ENCODE data around the gene EPAS1.
"Not testable (repeated sequence)": the region's sequence is repeated elsewhere in the genome, so short reads cannot be mapped to it uniquely, and the experiment has no call there.

EPAS1 gene

GRCh38 chr2:46392561-46393346 lies 95.5 kb downstream of the EPAS1 start:
- Histone ChIP-seq H3K9me3 (ENCODE audit: control insufficient read depth, low read length) (no peaks in the 10 kb centered on the region), H3K9ac (ENCODE audit: low read length) (no peak overlapping the region), H3K27me3 (replicated peaks; ENCODE audit: control insufficient read depth, insufficient read depth, low read length) (no peaks in the 10 kb centered on the region), H3K36me3 (ENCODE audit: control insufficient read depth, insufficient read depth, low read length, severe bottlenecking) (no peaks in the 10 kb centered on the region), H3K4me1 (ENCODE audit: control insufficient read depth, insufficient read depth, low read length) (peaks cover 12% of the 10 kb centered on the region), H3K4me3 (ENCODE audit: low read length) (no peak overlapping the region)
- DNase-seq (ENCODE audit: low read depth): no peak

DNA sequence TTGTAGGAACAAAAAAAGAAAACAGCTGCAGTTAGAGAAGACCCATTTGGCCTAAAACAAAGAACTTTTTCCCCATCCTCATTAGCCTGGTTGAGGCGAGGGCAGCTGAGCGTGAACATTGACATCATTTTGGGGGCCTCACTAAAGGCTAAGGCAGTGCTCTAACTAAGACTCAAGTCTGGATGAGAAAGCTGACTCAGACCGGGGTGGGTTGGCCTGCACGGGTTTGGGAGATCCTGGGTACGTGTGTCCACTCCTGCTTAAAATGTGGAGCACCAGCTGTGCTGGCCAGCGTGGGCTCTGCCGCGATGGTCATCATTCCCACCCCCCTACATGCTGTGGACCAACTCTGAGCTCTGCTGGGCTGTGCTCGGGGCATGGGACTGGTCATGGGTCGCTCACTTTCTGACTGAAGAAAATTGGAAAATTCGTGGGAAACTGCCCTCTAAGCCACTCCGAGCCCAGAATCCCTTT lies 96.2 kb downstream of the EPAS1 start:
- H3K36me3 ChIP-seq (ENCODE audit: control insufficient read depth, insufficient read depth, low read length, severe bottlenecking): no peaks in the 10 kb centered on the region
- H3K9me3 ChIP-seq (ENCODE audit: control insufficient read depth, low read length): no peaks in the 10 kb centered on the region
- peaks cover 12% of the 10 kb centered on the region for H3K4me1 ChIP-seq (ENCODE audit: control insufficient read depth, insufficient read depth, low read length)
- no peaks in the 10 kb centered on the region for H3K27me3 ChIP-seq (replicated peaks; ENCODE audit: control insufficient read depth, insufficient read depth, low read length)
- no peak overlapping the region for H3K4me3 ChIP-seq (ENCODE audit: low read length)
- no peak overlapping the region for H3K9ac ChIP-seq (ENCODE audit: low read length)
- DNase-seq (ENCODE audit: low read depth): no peak

DNA sequence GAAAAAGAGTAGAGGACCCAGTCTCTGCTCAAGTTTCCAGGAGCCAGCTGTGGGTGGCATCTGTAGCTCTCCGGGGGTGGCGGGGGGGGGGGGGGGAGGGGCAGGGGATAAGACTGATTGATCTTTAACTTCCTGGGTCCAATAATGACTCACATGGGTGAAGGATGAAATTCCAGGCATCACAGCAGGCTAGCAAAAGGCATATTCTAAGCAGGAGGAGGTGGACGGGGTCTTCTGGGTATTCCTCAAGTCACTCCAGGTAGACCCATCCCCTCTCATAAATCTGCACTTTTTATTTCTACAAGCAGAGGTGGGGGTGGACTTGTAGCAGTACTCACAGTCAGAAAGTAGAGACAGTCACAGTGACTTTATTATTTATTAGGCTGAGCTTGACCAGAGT lies 96.7 kb downstream of the EPAS1 start:
- Histone ChIP-seq H3K4me1 (ENCODE audit: control insufficient read depth, insufficient read depth, low read length) (peaks cover 10% of the 10 kb centered on the region), H3K4me3 (ENCODE audit: low read length) (no peak overlapping the region), H3K36me3 (ENCODE audit: control insufficient read depth, insufficient read depth, low read length, severe bottlenecking) (no peaks in the 10 kb centered on the region), H3K27me3 (replicated peaks; ENCODE audit: control insufficient read depth, insufficient read depth, low read length) (no peaks in the 10 kb centered on the region), H3K9ac (ENCODE audit: low read length) (no peak overlapping the region), H3K9me3 (ENCODE audit: control insufficient read depth, low read length) (no peaks in the 10 kb centered on the region)
- DNase-seq (ENCODE audit: low read depth): no peak

DNA sequence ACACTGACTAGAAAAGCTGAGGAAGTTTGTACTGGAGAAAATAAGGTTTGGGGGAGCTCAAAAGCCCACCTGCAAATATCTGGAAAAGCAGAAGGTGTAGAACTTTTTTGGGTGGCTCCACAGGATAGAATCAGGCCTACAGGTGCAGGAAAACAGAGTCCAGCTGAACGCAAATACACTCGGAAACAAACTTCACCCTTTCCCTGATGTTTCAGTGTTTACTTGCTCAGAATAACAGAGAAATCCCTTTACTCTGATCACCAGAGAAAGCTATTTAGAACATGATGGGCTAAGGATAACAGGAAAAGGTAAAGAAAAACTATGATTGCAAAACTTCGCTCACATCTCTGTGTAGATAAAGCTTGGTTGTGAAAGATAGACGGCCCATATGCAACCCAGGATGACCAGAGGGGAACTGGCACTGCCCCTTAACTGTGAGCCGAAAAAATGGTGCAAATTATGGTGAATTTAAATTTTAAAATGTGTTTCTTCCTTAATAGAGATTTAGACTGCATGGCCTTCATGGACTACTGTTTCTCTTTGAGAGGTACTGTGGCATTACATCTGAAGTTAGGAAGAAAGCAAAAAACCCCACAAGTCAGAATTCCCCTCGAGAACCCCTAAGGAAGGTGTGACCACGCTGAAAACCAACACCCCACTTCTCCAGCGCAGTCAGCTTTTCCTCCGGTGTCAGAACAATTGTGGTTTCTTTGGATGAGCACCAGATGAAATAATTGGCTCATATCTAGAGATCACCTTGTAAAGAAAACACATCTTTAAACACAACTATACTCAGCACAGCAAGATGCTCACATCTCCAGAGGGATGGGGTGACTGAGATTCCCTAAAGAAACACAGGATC lies 97.7 kb downstream of the EPAS1 start:
- DNase-seq (ENCODE audit: low read depth): no peak
- Histone ChIP-seq H3K4me3 (ENCODE audit: low read length) (no peak overlapping the region), H3K36me3 (ENCODE audit: control insufficient read depth, insufficient read depth, low read length, severe bottlenecking) (no peaks in the 10 kb centered on the region), H3K27me3 (replicated peaks; ENCODE audit: control insufficient read depth, insufficient read depth, low read length) (no peaks in the 10 kb centered on the region), H3K9ac (ENCODE audit: low read length) (no peak overlapping the region), H3K4me1 (ENCODE audit: control insufficient read depth, insufficient read depth, low read length) (peaks cover under 1% of the 10 kb centered on the region), H3K9me3 (ENCODE audit: control insufficient read depth, low read length) (no peaks in the 10 kb centered on the region)

GRCh38 chr2:46395730-46396129 lies 98.5 kb downstream of the EPAS1 start:
- not testable (repeated sequence) for H3K9ac ChIP-seq (ENCODE audit: low read length); H3K9me3 ChIP-seq (ENCODE audit: control insufficient read depth, low read length); H3K27me3 ChIP-seq (replicated peaks; ENCODE audit: control insufficient read depth, insufficient read depth, low read length); DNase-seq (ENCODE audit: low read depth); H3K4me3 ChIP-seq (ENCODE audit: low read length); H3K36me3 ChIP-seq (ENCODE audit: control insufficient read depth, insufficient read depth, low read length, severe bottlenecking); H3K4me1 ChIP-seq (ENCODE audit: control insufficient read depth, insufficient read depth, low read length)

DNA sequence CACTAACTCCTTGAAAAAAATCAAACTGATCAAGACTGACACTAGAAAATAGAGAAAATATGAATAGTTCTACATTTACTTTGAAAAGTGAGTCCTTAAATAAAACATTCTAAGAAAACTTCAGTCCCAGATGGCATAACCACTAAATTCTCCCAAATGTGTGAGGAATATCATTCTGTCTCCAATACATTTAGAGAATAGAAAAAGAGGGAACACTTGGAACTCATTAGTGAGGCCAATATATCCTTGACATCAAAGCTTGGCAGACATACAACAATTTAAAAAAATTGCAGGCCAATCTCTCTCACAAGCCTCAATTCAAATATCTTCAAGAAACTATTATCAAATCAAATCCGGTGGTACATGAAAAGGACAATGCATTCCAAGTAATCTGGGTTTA lies 102.8 kb downstream of the EPAS1 start:
- H3K9ac ChIP-seq (ENCODE audit: low read length): no peak overlapping the region
- no peaks in the 10 kb centered on the region for H3K27me3 ChIP-seq (replicated peaks; ENCODE audit: control insufficient read depth, insufficient read depth, low read length)
- H3K4me3 ChIP-seq (ENCODE audit: low read length): no peak overlapping the region
- H3K4me1 ChIP-seq (ENCODE audit: control insufficient read depth, insufficient read depth, low read length): no peaks in the 10 kb centered on the region
- peak; percentile 48 for DNase-seq (ENCODE audit: low read depth)
- no peaks in the 10 kb centered on the region for H3K36me3 ChIP-seq (ENCODE audit: control insufficient read depth, insufficient read depth, low read length, severe bottlenecking)
- H3K9me3 ChIP-seq (ENCODE audit: control insufficient read depth, low read length): no peaks in the 10 kb centered on the region

- H3K27me3 ChIP-seq (replicated peaks; ENCODE audit: control insufficient read depth, insufficient read depth, low read length): no peaks in the 10 kb centered on the region
- no peaks in the 10 kb centered on the region for H3K4me1 ChIP-seq (ENCODE audit: control insufficient read depth, insufficient read depth, low read length)
- no peak overlapping the region for H3K9ac ChIP-seq (ENCODE audit: low read length)
- no peak for DNase-seq (ENCODE audit: low read depth)
- no peaks in the 10 kb centered on the region for H3K9me3 ChIP-seq (ENCODE audit: control insufficient read depth, low read length)
- no peak overlapping the region for H3K4me3 ChIP-seq (ENCODE audit: low read length)
- no peaks in the 10 kb centered on the region for H3K36me3 ChIP-seq (ENCODE audit: control insufficient read depth, insufficient read depth, low read length, severe bottlenecking)
Measured at GRCh38 chr2:46402874-46403273, 105.7 kb downstream of the EPAS1 start.

GRCh38 chr2:46404181-46404759 lies 107.1 kb downstream of the EPAS1 start:
- H3K4me1 ChIP-seq (ENCODE audit: control insufficient read depth, insufficient read depth, low read length): peaks cover 7% of the 10 kb centered on the region
- H3K36me3 ChIP-seq (ENCODE audit: control insufficient read depth, insufficient read depth, low read length, severe bottlenecking): no peaks in the 10 kb centered on the region
- no peak overlapping the region for H3K9ac ChIP-seq (ENCODE audit: low read length)
- H3K9me3 ChIP-seq (ENCODE audit: control insufficient read depth, low read length): no peaks in the 10 kb centered on the region
- no peak for DNase-seq (ENCODE audit: low read depth)
- no peaks in the 10 kb centered on the region for H3K27me3 ChIP-seq (replicated peaks; ENCODE audit: control insufficient read depth, insufficient read depth, low read length)
- no peak overlapping the region for H3K4me3 ChIP-seq (ENCODE audit: low read length)

DNA sequence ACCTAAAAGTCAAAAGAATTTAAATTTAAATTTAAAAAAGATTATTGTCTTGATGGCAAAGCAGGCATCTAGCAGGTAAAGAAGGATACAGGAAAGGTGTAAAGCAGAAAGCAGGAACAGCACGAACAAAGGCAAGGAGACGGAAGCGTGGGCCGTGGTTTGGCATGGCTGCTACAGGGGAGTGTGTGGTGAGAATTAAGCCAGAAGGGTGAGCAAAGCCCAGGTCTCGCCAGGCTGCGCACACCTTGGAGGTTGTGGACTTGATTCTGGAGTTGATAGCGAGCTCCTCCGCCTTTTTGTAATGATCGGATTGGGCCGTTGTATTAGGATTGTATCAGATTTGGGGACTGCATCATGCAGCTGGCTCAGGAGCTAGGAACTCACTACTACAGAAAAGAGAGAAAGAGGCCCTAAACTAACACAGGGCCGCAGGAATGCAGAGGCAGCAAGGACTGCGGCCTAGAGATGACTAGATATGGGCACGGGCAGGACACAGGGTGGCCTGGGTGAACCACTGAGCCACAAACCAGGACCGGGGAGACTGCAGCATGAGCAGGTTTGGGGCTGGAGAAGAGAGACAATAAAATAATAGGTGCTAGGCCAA lies 110.7 kb downstream of the EPAS1 start:
- no peaks in the 10 kb centered on the region for H3K9me3 ChIP-seq (ENCODE audit: control insufficient read depth, low read length)
- H3K4me1 ChIP-seq (ENCODE audit: control insufficient read depth, insufficient read depth, low read length): peaks cover 11% of the 10 kb centered on the region
- no peak overlapping the region for H3K9ac ChIP-seq (ENCODE audit: low read length)
- H3K4me3 ChIP-seq (ENCODE audit: low read length): no peak overlapping the region
- DNase-seq (ENCODE audit: low read depth): no peak
- no peaks in the 10 kb centered on the region for H3K27me3 ChIP-seq (replicated peaks; ENCODE audit: control insufficient read depth, insufficient read depth, low read length)
- no peaks in the 10 kb centered on the region for H3K36me3 ChIP-seq (ENCODE audit: control insufficient read depth, insufficient read depth, low read length, severe bottlenecking)

DNA sequence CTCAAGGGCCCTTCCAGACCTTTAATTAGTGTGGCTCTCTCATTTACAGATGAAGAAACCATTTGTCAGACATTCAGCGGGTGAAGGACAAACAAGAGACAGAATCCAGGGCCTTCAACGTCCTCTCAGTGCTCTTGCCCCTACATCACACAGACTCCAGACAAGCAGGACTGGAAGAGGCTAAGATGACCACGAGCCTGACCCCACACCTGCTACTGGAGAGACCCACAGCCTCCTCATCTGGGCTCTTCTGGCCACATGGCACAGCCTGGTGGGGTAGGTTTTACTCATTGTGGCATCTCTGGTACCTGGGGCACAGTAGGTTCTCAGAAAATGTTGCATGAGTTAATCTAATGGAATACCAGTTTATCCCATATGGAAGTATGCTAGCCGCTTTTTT lies 112.5 kb downstream of the EPAS1 start:
- no peaks in the 10 kb centered on the region for H3K36me3 ChIP-seq (ENCODE audit: control insufficient read depth, insufficient read depth, low read length, severe bottlenecking)
- DNase-seq (ENCODE audit: low read depth): no peak
- no peaks in the 10 kb centered on the region for H3K9me3 ChIP-seq (ENCODE audit: control insufficient read depth, low read length)
- no peak overlapping the region for H3K9ac ChIP-seq (ENCODE audit: low read length)
- no peak overlapping the region for H3K4me3 ChIP-seq (ENCODE audit: low read length)
- H3K27me3 ChIP-seq (replicated peaks; ENCODE audit: control insufficient read depth, insufficient read depth, low read length): no peaks in the 10 kb centered on the region
- H3K4me1 ChIP-seq (ENCODE audit: control insufficient read depth, insufficient read depth, low read length): peaks cover 11% of the 10 kb centered on the region
